HepG2 (cell line): ENCODE measurements around the gene MPC2. TPM values are rescaled to one million over a fixed set of nuclear protein-coding genes. Genes with fewer than 3 reads are reported as not detected.

Experiments
- ATAC-seq: fragments of 200-7000 bp; cut with Tn5 transposase; 3 replicates; pipeline ENCODE4 v1.9.1; 2020; ENCODE audit warnings: mild to moderate bottlenecking, moderate library complexity
- BruUV-seq: library from RNA; stranded (reverse); fragments of 400-500 nt; replicated peaks from 2 replicates; lab custom pipeline; 2021; lab: Mats Ljungman, UMichigan
- CTCF ChIA-PET: fragments of 300-600 bp; formaldehyde crosslinking; extraction: SDS; loops from one replicate; lab custom pipeline; 2021; ENCODE audit warnings: low total read pairs, inconsistent platforms, low intra/inter-chr PET ratio; lab: Yijun Ruan, JAX
- POLR2A ChIA-PET: fragments of 350-600 bp; sonication (Branson Sonifier 250); formaldehyde crosslinking; loops from one replicate; lab custom pipeline; 2020; ENCODE audit warnings: antibody characterized with exemption, inconsistent platforms; lab: Yijun Ruan, JAX
- DNase-seq: peaks from one replicate; pipeline ENCODE4 v3.0.0-alpha.2; 2015; ENCODE audit warnings: low spot score
- FAIRE-seq: peaks from 3 replicates; lab custom pipeline; 2011; peaks lifted over from hg19 to GRCh38; lab: Jason Lieb, UNC
- H2AFZ ChIP-seq: one replicate; pipeline ENCODE4 v1.6.1; 2011; ENCODE audit warnings: low read length, inconsistent platforms
- H3K27ac ChIP-seq: fragments of 300-600 bp; 3 replicates; pipeline ENCODE4 v1.8.0; 2011; ENCODE audit warnings: mixed run types, mild to moderate bottlenecking, mixed read lengths, low read length, inconsistent platforms; ENCODE audit not compliant: insufficient read depth; ENCODE audit errors: extremely low read length
- H3K27me3 ChIP-seq, 2 experiments: fragments of 200-600 bp in 1 of 2; 2 replicates in 1 of 2; 3 replicates in 1 of 2; pipeline versions ENCODE4 v1.6.0 to v1.8.0; 2011; ENCODE audit warnings: low read length in 2 of 2, mild to moderate bottlenecking in 2 of 2, moderate library complexity in 2 of 2, inconsistent platforms in 1 of 2; ENCODE audit not compliant: insufficient read depth in 2 of 2, control insufficient read depth in 1 of 2
- H3K36me3 ChIP-seq, 2 experiments: fragments of 200-600 bp in 1 of 2; replicated peaks in 1 of 2; 2 replicates in 1 of 2; 3 replicates in 1 of 2; pipeline versions ENCODE4 v1.5.1 to v1.8.0; 2011; ENCODE audit warnings: low read length in 2 of 2, inconsistent platforms in 1 of 2; ENCODE audit not compliant: insufficient read depth in 2 of 2, control insufficient read depth in 1 of 2
- H3K4me1 ChIP-seq: 2 replicates; pipeline ENCODE4 v1.5.1; 2012; ENCODE audit warnings: low read length, inconsistent platforms; ENCODE audit not compliant: insufficient read depth
- H3K4me2 ChIP-seq: 2 replicates; pipeline ENCODE4 v1.6.0; 2011; ENCODE audit warnings: low read depth, low read length, inconsistent platforms
- H3K4me3 ChIP-seq, 3 experiments: fragments of 200-600 bp in 1 of 3; sonication (generic), shearing (Covaris generic) in 1 of 3; replicated peaks in 1 of 3; 2 replicates each; pipeline ENCODE4 v1.5.1; 2011 to 2016; ENCODE audit warnings: low read length in 3 of 3, inconsistent platforms in 2 of 3, low read depth in 2 of 3, mild to moderate bottlenecking in 2 of 3, control low read depth in 1 of 3, mixed read lengths in 1 of 3; ENCODE audit not compliant: insufficient read depth in 1 of 3
- H3K79me2 ChIP-seq: one replicate; pipeline ENCODE4 v1.6.1; 2011; ENCODE audit warnings: low read length, inconsistent platforms; ENCODE audit not compliant: insufficient read depth
- H3K9ac ChIP-seq: 2 replicates; pipeline ENCODE4 v1.6.0; 2011; ENCODE audit warnings: mild to moderate bottlenecking, low read depth, low read length, inconsistent platforms; ENCODE audit not compliant: insufficient read depth
- H3K9me3 ChIP-seq: 2 replicates; pipeline ENCODE4 v1.5.1; 2012; ENCODE audit warnings: mild to moderate bottlenecking, low read length
- H4K20me1 ChIP-seq: 2 replicates; pipeline ENCODE4 v1.6.0; 2011; ENCODE audit warnings: inconsistent platforms, mild to moderate bottlenecking, low read length, moderate library complexity; ENCODE audit not compliant: insufficient read depth
- CREBL2 ChIP-seq: sonication (generic); formaldehyde crosslinking; IDR thresholded peaks from 2 replicates; pipeline ENCODE4 v1.8.1; 2023; ENCODE audit warnings: missing genetic modification reagents, mild to moderate bottlenecking, borderline replicate concordance
- EEA1 ChIP-seq: sonication (generic); formaldehyde crosslinking; IDR thresholded peaks from 2 replicates; pipeline ENCODE4 v1.5.1; 2020; ENCODE audit warnings: mild to moderate bottlenecking, missing genetic modification reagents, borderline replicate concordance
- ETV5 ChIP-seq: IDR thresholded peaks from 2 replicates; pipeline ENCODE4 v1.6.1; 2018; ENCODE audit warnings: missing biosample characterization, missing genetic modification reagents, inconsistent platforms, borderline replicate concordance
- HIC2 ChIP-seq: sonication (generic); formaldehyde crosslinking; IDR thresholded peaks from 2 replicates; pipeline ENCODE4 v1.9.0; 2022; ENCODE audit warnings: low read depth, missing genetic modification reagents
- KDM3A ChIP-seq: IDR thresholded peaks from 2 replicates; pipeline ENCODE4 v1.6.1; 2018; ENCODE audit warnings: low read depth, missing compliant biosample characterization
- PHF21A ChIP-seq: sonication (generic); formaldehyde crosslinking; IDR thresholded peaks from 2 replicates; pipeline ENCODE4 v1.5.0; 2020; ENCODE audit warnings: mild to moderate bottlenecking, missing genetic modification reagents
- SALL1 ChIP-seq: sonication (generic); formaldehyde crosslinking; IDR thresholded peaks from 2 replicates; pipeline ENCODE4 v1.8.0; 2022; ENCODE audit warnings: mild to moderate bottlenecking, missing genetic modification reagents
- SMC3 ChIP-seq: IDR thresholded peaks from 2 replicates; pipeline ENCODE4 v1.6.1; 2011; ENCODE audit warnings: low read length, improper control_type of control experiment
- SUZ12 ChIP-seq: fragments of 150-350 bp; IDR thresholded peaks from 2 replicates; pipeline ENCODE4 v1.6.1; 2014; ENCODE audit warnings: low read depth, low read length
- TARDBP ChIP-seq: sonication (generic); formaldehyde crosslinking; IDR thresholded peaks from 2 replicates; pipeline ENCODE4 v1.8.0; 2022; ENCODE audit warnings: mild to moderate bottlenecking, missing genetic modification reagents
- ZNF136 ChIP-seq: sonication (generic); formaldehyde crosslinking; IDR thresholded peaks from 2 replicates; pipeline ENCODE4 v1.8.1; 2022; ENCODE audit warnings: low read depth, mild to moderate bottlenecking, moderate library complexity, missing genetic modification reagents
- ZNF235 ChIP-seq: sonication (generic); formaldehyde crosslinking; IDR thresholded peaks from 2 replicates; pipeline ENCODE4 v1.8.1; 2023; ENCODE audit warnings: mild to moderate bottlenecking, missing genetic modification reagents, borderline replicate concordance
- ZNF263 ChIP-seq: sonication (generic); formaldehyde crosslinking; IDR thresholded peaks from 2 replicates; pipeline ENCODE4 v1.4.0; 2020; ENCODE audit warnings: missing genetic modification reagents
- ZNF614 ChIP-seq: IDR thresholded peaks from 2 replicates; pipeline ENCODE4 v1.6.1; 2018; ENCODE audit warnings: missing biosample characterization, missing genetic modification reagents, inconsistent platforms, borderline replicate concordance
- ZNF660 ChIP-seq: sonication (generic); formaldehyde crosslinking; IDR thresholded peaks from 2 replicates; pipeline ENCODE4 v1.5.1; 2020; ENCODE audit warnings: mild to moderate bottlenecking, low read depth, missing genetic modification reagents, borderline replicate concordance
- WGBS: methylation state at CpG from one replicate; pipeline ENCODE4 v1.1.6; 2017; ENCODE audit warnings: low lambda C conversion rate; 5-methylcytosine and 5-hydroxymethylcytosine counted together
- in situ Hi-C: cut with HindIII; loops from 2 replicates; pipeline ENCODE4 v1.10.0; 2017; ENCODE audit warnings: low pct_unique_long_range_greater_than_20kb; ENCODE audit not compliant: extremely low pct_ligation_motif_present
- intact Hi-C: fragments of 100-400 bp; cut with micrococcal nuclease; formaldehyde crosslinking; loops from one replicate; pipeline ENCODE4 v1.10.0; 2022; ENCODE audit not compliant: unreplicated experiment
- polyA plus RNA-seq, 8 experiments: library from polyadenylated mRNA; depleted of rRNA in 3 of 8; stranded (reverse) in 7 of 8; unstranded in 1 of 8; fragments of >200 nt; fragmentation: Illumina TruSeq in 4 of 8; extraction: Trizol in 4 of 8; gene quantifications; 2 replicates each; pipeline versions ENCODE4 v1.2.1 to v1.2.3, GENCODE V29; 2011 to 2016; ENCODE audit warnings: low read depth in 4 of 8, missing spikeins in 1 of 8, mixed read lengths in 1 of 8; ENCODE audit not compliant: insufficient read depth in 1 of 8
- total RNA-seq, 5 experiments: library from RNA; depleted of rRNA; stranded (reverse); fragments of >200 nt; fragmentation: Illumina TruSeq; extraction: Trizol; gene quantifications; 2 replicates each; pipeline ENCODE4 v1.2.3, GENCODE V29; 2016; ENCODE audit warnings: low read depth in 1 of 5

The MPC2 gene
- total and polyA plus RNA-seq, 2 of the 13 experiments (the other 11 are each of a cell fraction or from before 2014, with no cell fraction given): 38.8 to 136 TPM

- H3K27me3 ChIP-seq: no peaks in the 10 kb centered on the region; a peak in 1 of 5 replicates
- BruUV-seq: no TSS peak
- TF ChIP-seq PHF21A (CRISPR knock-in tag) (0 out of 2 replicates have a peak, but pooled peaks have one; percentile 35), SUZ12 (no peak), SMC3 (0 out of 2 replicates have a peak, but pooled peaks have one; percentile 7), SALL1 (CRISPR knock-in tag) (peak; percentile 4; the same call in 1 of the 2 replicates)
- peak overlapping the region in 2 of 3 experiments; percentile 36 to 40; a peak in 2 of 6 replicates for H3K4me3 ChIP-seq
- peak overlapping the region; percentile 66 for H3K4me2 ChIP-seq
- no peak overlapping the region for H2AFZ ChIP-seq
- H4K20me1 ChIP-seq: no peaks in the 10 kb centered on the region
- peaks cover 8% of the 10 kb centered on the region for H3K9me3 ChIP-seq
- FAIRE-seq (no peak), DNase-seq (no peak), ATAC-seq (peak; percentile 91)
- peak overlapping the region; percentile 16; the same call in 1 of the 2 replicates for H3K9ac ChIP-seq
- H3K79me2 ChIP-seq: no peaks in the 10 kb centered on the region
- ChIA-PET POLR2A (interaction anchor here (1.0 to 2.3 kb wide), 4 partner anchors 9 to 31 kb away, joined by 3 to 12 read pairs (median 7); partner anchors contain the start of genes ADCY10, DCAF6 and MPC2), CTCF (no interaction called here)
- peaks cover 19% of the 10 kb centered on the region for H3K4me1 ChIP-seq
- no peaks in the 10 kb centered on the region for H3K36me3 ChIP-seq
- 5% methylated on average over 2 of the region's 4 CpGs for WGBS
- no peak overlapping the region for H3K27ac ChIP-seq
- intact Hi-C loops (no loop called here), in situ Hi-C loops (no loop called here)
These were observed 32.2 kb downstream of the MPC2 start for GRCh38 chr1:167904652-167905130.

GRCh38 chr1:167900907-167901306 lies 36.0 kb downstream of the MPC2 start:
- Histone ChIP-seq H3K9ac (no peak overlapping the region), H3K4me3 (no peak overlapping the region), H3K79me2 (no peaks in the 10 kb centered on the region), H3K27me3 (no peaks in the 10 kb centered on the region; a peak in 1 of 5 replicates), H3K4me2 (no peak overlapping the region), H3K27ac (no peak overlapping the region), H3K9me3 (no peaks in the 10 kb centered on the region), H3K4me1 (peaks cover 19% of the 10 kb centered on the region), H3K36me3 (no peaks in the 10 kb centered on the region), H2AFZ (no peak overlapping the region), H4K20me1 (no peaks in the 10 kb centered on the region)
- CTCF ChIA-PET: no interaction called here
- no TSS peak for BruUV-seq
- in situ Hi-C loops (no loop called here), intact Hi-C loops (no loop called here)
- no peak for FAIRE-seq
- POLR2A ChIA-PET: no interaction called here
- DNase-seq: no peak
- no peak for ATAC-seq
- WGBS: 58% methylated on average over 4 of the region's 4 CpGs
- TF ChIP-seq ZNF263 (CRISPR knock-in tag) (no peak), EEA1 (no peak), ZNF614 (CRISPR knock-in tag) (no peak), CREBL2 (CRISPR knock-in tag) (no peak), ETV5 (CRISPR knock-in tag) (no peak), ZNF136 (no peak), KDM3A (no peak), ZNF235 (CRISPR knock-in tag) (no peak), ZNF660 (no peak), HIC2 (CRISPR knock-in tag) (no peak), TARDBP (CRISPR knock-in tag) (no peak)
